Keratinocyte (primary cell): ENCODE data around the gene LIN28A. TPM values are rescaled to one million over a fixed set of nuclear protein-coding genes. Genes with fewer than 3 reads are reported as not detected.

Source experiments
- DNase-seq: peaks from one replicate; pipeline ENCODE4 v3.0.0-alpha.2; 2011; ENCODE audit warnings: low read depth, missing footprints, low spot score
- FAIRE-seq: peaks from 2 replicates; lab custom pipeline; 2011; peaks lifted over from hg19 to GRCh38; lab: Jason Lieb, UNC
- H2AFZ ChIP-seq: 2 replicates; pipeline ENCODE4 v1.6.0; 2012; ENCODE audit warnings: low read length, control low read depth, inconsistent platforms; ENCODE audit not compliant: control insufficient read depth
- H3K27ac ChIP-seq: 2 replicates; pipeline ENCODE4 v1.5.1; 2011; ENCODE audit warnings: low read length; ENCODE audit not compliant: control insufficient read depth, insufficient read depth
- H3K27me3 ChIP-seq: 3 replicates; pipeline ENCODE4 v1.6.0; 2011; ENCODE audit warnings: low read length; ENCODE audit not compliant: control insufficient read depth, insufficient read depth; ENCODE audit errors: extremely low read depth
- H3K36me3 ChIP-seq, 2 experiments: 2 replicates in 1 of 2; 3 replicates in 1 of 2; pipeline ENCODE4 v1.5.1; 2011; ENCODE audit warnings: low read length in 2 of 2, mild to moderate bottlenecking in 1 of 2; ENCODE audit not compliant: control insufficient read depth in 2 of 2, insufficient read depth in 2 of 2; ENCODE audit errors: extremely low read depth in 1 of 2
- H3K4me1 ChIP-seq: 3 replicates; pipeline ENCODE4 v1.5.1; 2011; ENCODE audit warnings: low read length; ENCODE audit not compliant: control insufficient read depth, insufficient read depth; ENCODE audit errors: extremely low read depth
- H3K4me2 ChIP-seq: 3 replicates; pipeline ENCODE4 v1.6.0; 2011; ENCODE audit warnings: low read depth, low read length; ENCODE audit not compliant: control insufficient read depth, insufficient read depth; ENCODE audit errors: extremely low read depth
- H3K4me3 ChIP-seq, 3 experiments: fragments of 200-600 bp in 1 of 3; sonication (generic) in 1 of 3; 2 replicates in 2 of 3; 3 replicates in 1 of 3; pipeline ENCODE4 v1.5.1; 2011 to 2016; ENCODE audit warnings: low read length in 3 of 3, mild to moderate bottlenecking in 3 of 3, control low read depth in 2 of 3, inconsistent platforms in 1 of 3, low read depth in 1 of 3, mixed read lengths in 1 of 3, mixed run types in 1 of 3, moderate library complexity in 1 of 3; ENCODE audit not compliant: control insufficient read depth in 2 of 3, insufficient read depth in 2 of 3; ENCODE audit errors: extremely low read depth in 1 of 3
- H3K79me2 ChIP-seq: 2 replicates; pipeline ENCODE4 v1.6.0; 2012; ENCODE audit warnings: low read length; ENCODE audit not compliant: control insufficient read depth, insufficient read depth
- H3K9ac ChIP-seq: 3 replicates; pipeline ENCODE4 v1.6.0; 2011; ENCODE audit warnings: low read length; ENCODE audit not compliant: control insufficient read depth, insufficient read depth; ENCODE audit errors: extremely low read depth
- H3K9me1 ChIP-seq: 3 replicates; pipeline ENCODE4 v1.6.0; 2011; ENCODE audit warnings: low read length; ENCODE audit not compliant: control insufficient read depth, insufficient read depth; ENCODE audit errors: extremely low read depth
- H3K9me3 ChIP-seq: 2 replicates; pipeline ENCODE4 v1.5.1; 2012; ENCODE audit warnings: low read depth, low read length; ENCODE audit not compliant: control insufficient read depth
- H4K20me1 ChIP-seq: 3 replicates; pipeline ENCODE4 v1.6.0; 2011; ENCODE audit warnings: low read length; ENCODE audit not compliant: control insufficient read depth, insufficient read depth; ENCODE audit errors: extremely low read depth
- CTCF ChIP-seq, 3 experiments: IDR thresholded peaks in 1 of 3; conservative IDR thresholded peaks in 1 of 3; optimal IDR thresholded peaks in 1 of 3; 2 replicates in 2 of 3; 3 replicates in 1 of 3; pipeline versions ENCODE3 to v1.5.1; 2011; ENCODE audit warnings: low read length in 3 of 3, mild to moderate bottlenecking in 3 of 3, moderate library complexity in 2 of 3, control low read depth in 1 of 3, inconsistent platforms in 1 of 3; ENCODE audit not compliant: insufficient read depth in 2 of 3; ENCODE audit errors: extremely low read depth in 1 of 3
- EZH2 ChIP-seq: IDR thresholded peaks from one replicate; pipeline ENCODE4 v1.6.1; 2012; ENCODE audit warnings: inconsistent platforms, mild to moderate bottlenecking, low read length, moderate library complexity
- dilution Hi-C: fragments of 300-500 bp; cut with MboI; formaldehyde crosslinking; loops from one replicate; pipeline ENCODE4 v1.7.0; 2020; ENCODE audit warnings: low sequenced_read_pairs; ENCODE audit not compliant: extremely low pct_ligation_motif_present
- polyA plus RNA-seq, 5 experiments: library from polyadenylated mRNA; depleted of rRNA in 3 of 5; stranded (reverse) in 3 of 5; stranded (forward) in 1 of 5; unstranded in 1 of 5; fragments of >200 nt; gene quantifications; 1 replicate in 1 of 5; 2 replicates in 3 of 5; 3 replicates in 1 of 5; pipeline versions ENCODE4 v1.2.1 to v1.2.3, GENCODE V29; 2011 to 2012; ENCODE audit warnings: missing spikeins in 2 of 5, low read depth in 1 of 5, low replicate concordance in 1 of 5

LIN28A gene
- polyA plus RNA-seq, 1 donor (not counting 4 experiments of a cell fraction or from before 2014, with no cell fraction given) = not detected

DNA sequence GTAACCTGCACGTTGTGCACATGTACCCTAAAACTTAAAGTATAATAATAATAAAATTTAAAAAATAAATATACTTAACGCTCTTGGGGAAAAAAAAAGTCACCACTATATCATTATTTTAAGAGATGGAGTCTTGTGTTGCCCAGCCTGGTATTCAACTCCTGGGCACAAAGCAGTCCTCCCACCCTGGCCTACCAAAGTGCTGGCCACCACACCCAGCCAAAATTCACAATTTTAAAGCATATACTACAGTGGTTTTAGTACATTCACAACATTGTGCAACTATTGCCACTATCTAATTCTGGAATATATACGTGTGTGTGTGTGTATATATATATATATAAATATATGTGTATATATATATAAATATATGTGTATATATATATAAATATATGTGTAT lies 67.5 kb downstream of the LIN28A start:
- no peaks in the 10 kb centered on the region for H3K9me3 ChIP-seq
- H2AFZ ChIP-seq = no peak overlapping the region
- dilution Hi-C loops = no loop called here
- FAIRE-seq (no peak), DNase-seq (no peak)
- H3K9ac ChIP-seq = no peak overlapping the region
- peaks cover 14% of the 10 kb centered on the region for H3K79me2 ChIP-seq
- H3K4me3 ChIP-seq = no peak overlapping the region
- H3K27ac ChIP-seq = no peak overlapping the region
- H3K4me2 ChIP-seq = no peak overlapping the region
- peaks cover 14% of the 10 kb centered on the region for H3K4me1 ChIP-seq
- TF ChIP-seq EZH2 (no peak), CTCF (optimal IDR thresholded peaks at IDR 0.05 in 1 of 3, IDR thresholded peaks at IDR 0.05 in 1 of 3, conservative IDR thresholded peaks at IDR 0.05 in 1 of 3; ENCODE audit: extremely low read depth in 1 of 3, insufficient read depth in 2 of 3, low read length in 3 of 3) (no peak)
- no peaks in the 10 kb centered on the region for H3K9me1 ChIP-seq
- H4K20me1 ChIP-seq = peaks cover 5% of the 10 kb centered on the region
- H3K36me3 ChIP-seq = peaks cover 21 to 36% of the 10 kb centered on the region in 2 experiments
- no peaks in the 10 kb centered on the region for H3K27me3 ChIP-seq

DNA sequence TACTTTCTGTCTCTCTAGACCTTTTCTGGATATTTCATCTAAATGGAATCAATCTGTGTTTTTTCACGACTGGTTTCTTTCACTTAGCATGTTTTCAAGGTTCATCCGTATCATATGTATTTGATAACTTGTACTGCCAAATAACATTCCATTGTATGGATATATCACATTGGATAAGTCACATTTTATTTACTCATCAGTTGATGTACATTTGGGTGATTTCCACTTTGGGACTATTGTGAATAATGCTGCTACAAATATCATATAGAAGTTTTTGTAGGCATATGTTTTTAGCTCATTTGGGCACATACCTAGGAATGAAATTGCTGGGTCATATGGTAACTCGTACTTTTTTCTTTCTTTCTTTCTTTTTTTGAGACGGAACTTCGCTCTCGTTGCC lies 68.4 kb downstream of the LIN28A start:
- dilution Hi-C loops = no loop called here
- Histone ChIP-seq H3K9me1 (no peaks in the 10 kb centered on the region), H3K27me3 (no peaks in the 10 kb centered on the region), H3K79me2 (peaks cover 6% of the 10 kb centered on the region), H3K4me2 (no peak overlapping the region), H3K27ac (no peak overlapping the region), H3K9me3 (no peaks in the 10 kb centered on the region), H3K9ac (no peak overlapping the region), H3K4me3 (no peak overlapping the region), H3K36me3 (peaks cover 17 to 28% of the 10 kb centered on the region in 2 experiments), H3K4me1 (peaks cover 7% of the 10 kb centered on the region), H4K20me1 (peaks cover under 1% of the 10 kb centered on the region), H2AFZ (no peak overlapping the region)
- no peak for DNase-seq
- TF ChIP-seq EZH2 (no peak), CTCF (optimal IDR thresholded peaks at IDR 0.05 in 1 of 3, IDR thresholded peaks at IDR 0.05 in 1 of 3, conservative IDR thresholded peaks at IDR 0.05 in 1 of 3; ENCODE audit: extremely low read depth in 1 of 3, insufficient read depth in 2 of 3, low read length in 3 of 3) (no peak)
- no peak for FAIRE-seq

Other genes with a start within 250 kb of the LIN28A start
- not detected in 3 replicates for gene C1orf232, start 241.9 kb upstream of the LIN28A start, polyA plus RNA-seq
- 26.0 to 45.2 TPM (median 28.1 TPM) in 3 replicates for gene ZNF593, start 240.9 kb upstream of the LIN28A start, polyA plus RNA-seq
- 0.15 TPM in 1 of 3 replicates, not detected in the others for gene ZNF593OS, start 239.0 kb upstream of the LIN28A start, polyA plus RNA-seq
- 10.6 to 20.2 TPM (median 12.8 TPM) in 3 replicates for gene CNKSR1, start 233.3 kb upstream of the LIN28A start, polyA plus RNA-seq
- gene CATSPER4, start 220.2 kb upstream of the LIN28A start, polyA plus RNA-seq = 0.04 to 0.06 TPM in 2 of 3 replicates, not detected in the other
- gene CEP85, start 176.6 kb upstream of the LIN28A start, polyA plus RNA-seq = 14.8 to 17.0 TPM (median 15.4 TPM) in 3 replicates
- 175 to 234 TPM (median 196 TPM) in 3 replicates for gene SH3BGRL3, start 130.7 kb upstream of the LIN28A start, polyA plus RNA-seq
- 5.2 to 6.8 TPM (median 6.6 TPM) in 3 replicates for gene UBXN11, start 104.2 kb upstream of the LIN28A start, polyA plus RNA-seq
- 0.22 to 0.27 TPM in 2 of 3 replicates, not detected in the other for gene CD52, start 92.9 kb upstream of the LIN28A start, polyA plus RNA-seq
- gene CRYBG2, start 56.7 kb upstream of the LIN28A start, polyA plus RNA-seq = 6.0 to 15.5 TPM (median 7.9 TPM) in 3 replicates
- not detected in 3 replicates for gene ZNF683, start 38.1 kb upstream of the LIN28A start, polyA plus RNA-seq
- gene DHDDS, start 21.5 kb downstream of the LIN28A start, polyA plus RNA-seq = 39.5 to 56.5 TPM (median 41.2 TPM) in 3 replicates
- 38.5 to 222 TPM (median 130 TPM) in 3 replicates for gene HMGN2, start 61.6 kb downstream of the LIN28A start, polyA plus RNA-seq
- 65.9 to 82.9 TPM (median 73.8 TPM) in 3 replicates for gene RPS6KA1, start 118.9 kb downstream of the LIN28A start, polyA plus RNA-seq